Adrenal gland (tissue), 5 donors: Measurements from ENCODE around the gene CEP41.

Source experiments
- CTCF ChIP-seq, 6 experiments: fragments of 450-650 bp in 4 of 6; fragments of 200-600 bp in 2 of 6; sonication (generic) in 1 of 6; IDR thresholded peaks; 1 replicate in 5 of 6; 2 replicates in 1 of 6; pipeline versions ENCODE4 v1.5.1 to v1.8.0; 2016 to 2021; ENCODE audit warnings: antibody characterized with exemption in 6 of 6, mild to moderate bottlenecking in 2 of 6, moderate library complexity in 1 of 6
- POLR2A ChIP-seq, 2 donors: fragments of 450-650 bp; IDR thresholded peaks; one replicate each; pipeline ENCODE4 v1.6.1; 2017; ENCODE audit warnings: antibody characterized with exemption in 2 of 2, mild to moderate bottlenecking in 2 of 2, moderate library complexity in 1 of 2
- donor health status: DM: no; HTN: no; CAD: no.

GRCh38 chr7:130397758-130398073, 43.1 kb downstream of the CEP41 start:
- TF ChIP-seq CTCF (IDR thresholded peaks at IDR 0.05) (no peak), POLR2A (IDR thresholded peaks at IDR 0.05) (no peak)
